HG02623 (cell line): ENCODE data around the gene PYROXD2.
"Not testable (repeated sequence)": the region's sequence is repeated elsewhere in the genome, so short reads cannot be mapped to it uniquely, and the experiment has no call there.

Experiments
- ATAC-seq: cut with Tn5 transposase; IDR thresholded peaks from one replicate; pipeline ENCODE4 v1.9.1; 2021; ENCODE audit warnings: moderate library complexity; ENCODE audit not compliant: unreplicated experiment

PYROXD2 gene

GRCh38 chr10:98396096-98397063 lies 18.6 kb downstream of the PYROXD2 start:
- ATAC-seq: no peak

- no peak for ATAC-seq
These were observed 20.0 kb downstream of the PYROXD2 start for GRCh38 chr10:98394851-98395440.

- ATAC-seq: no peak
These were observed 23.4 kb downstream of the PYROXD2 start for GRCh38 chr10:98391578-98391991.

GRCh38 chr10:98391065-98391464 lies 23.9 kb downstream of the PYROXD2 start:
- no peak for ATAC-seq

- ATAC-seq: no peak
These were observed 24.6 kb downstream of the PYROXD2 start for GRCh38 chr10:98390406-98390805.

GRCh38 chr10:98389398-98389797 lies 25.6 kb downstream of the PYROXD2 start:
- ATAC-seq: no peak

- no peak for ATAC-seq
These were observed 26.8 kb downstream of the PYROXD2 start for GRCh38 chr10:98388101-98388655.

- ATAC-seq: no peak
These were observed 30.4 kb downstream of the PYROXD2 start for GRCh38 chr10:98384531-98385133.

GRCh38 chr10:98383869-98384268 lies 31.1 kb downstream of the PYROXD2 start:
- ATAC-seq: no peak

- not testable (repeated sequence) for ATAC-seq
These were observed 31.8 kb downstream of the PYROXD2 start for GRCh38 chr10:98383134-98383667.

- ATAC-seq: no peak
These were observed 32.3 kb downstream of the PYROXD2 start for GRCh38 chr10:98382691-98383101.

GRCh38 chr10:98380493-98381339 lies 34.3 kb downstream of the PYROXD2 start:
- no peak for ATAC-seq

- ATAC-seq: no peak
These were observed 36.3 kb downstream of the PYROXD2 start for GRCh38 chr10:98378722-98379121.

GRCh38 chr10:98377536-98377935 lies 37.4 kb downstream of the PYROXD2 start:
- no peak for ATAC-seq

- no peak for ATAC-seq
These were observed 38.0 kb downstream of the PYROXD2 start for GRCh38 chr10:98377001-98377400.

- ATAC-seq: no peak
These were observed 38.5 kb downstream of the PYROXD2 start for GRCh38 chr10:98376485-98376884.

- no peak for ATAC-seq
These were observed 40.6 kb downstream of the PYROXD2 start for GRCh38 chr10:98374217-98374985.

GRCh38 chr10:98373260-98374040 lies 41.5 kb downstream of the PYROXD2 start:
- ATAC-seq: no peak
